SK-N-MC (cell line): ENCODE results near the gene TSPOAP1.

Experiments
- EZH2 ChIP-seq: fragments of 200-600 bp; sonication (generic); IDR thresholded peaks from one replicate; pipeline ENCODE4 v1.6.1; 2017; ENCODE audit warnings: antibody characterized with exemption
- FOXP2 ChIP-seq: optimal IDR thresholded peaks from 2 replicates; pipeline ENCODE3; 2011; ENCODE audit warnings: mild to moderate bottlenecking, moderate library complexity; ENCODE audit not compliant: insufficient read depth; ENCODE audit errors: extremely low read length, control extremely low read depth
- POLR2AphosphoS5 ChIP-seq: IDR thresholded peaks from 2 replicates; pipeline ENCODE4 v1.6.1; 2012; ENCODE audit warnings: mild to moderate bottlenecking, low read depth, low read length, borderline replicate concordance

DNA sequence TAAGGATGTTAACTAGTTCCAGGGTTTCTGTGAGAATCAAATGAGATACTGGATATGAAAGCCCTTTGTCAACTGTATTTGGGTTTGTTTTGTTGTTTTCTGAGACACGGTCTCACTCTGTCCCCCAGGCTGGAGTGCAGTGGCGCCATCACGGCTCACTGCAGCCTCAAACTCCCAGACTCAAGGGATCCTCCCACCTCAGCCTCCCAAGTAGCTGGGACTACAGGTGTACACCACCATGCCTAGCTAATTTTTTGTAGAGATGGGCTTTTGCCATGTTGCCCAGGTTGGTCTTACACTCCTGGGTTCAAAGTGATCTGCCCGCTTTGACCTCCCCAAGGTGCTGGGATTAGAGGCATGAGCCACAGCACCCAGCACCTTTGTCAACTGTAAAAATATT lies 14.5 kb upstream of the TSPOAP1 start:
- no peak for TF ChIP-seq EZH2
- TF ChIP-seq POLR2AphosphoS5, result no peak
- TF ChIP-seq FOXP2, result no peak
